Endodermal cell (in vitro differentiated cells): ENCODE data around the gene PADI4. TPM values are rescaled to one million over a fixed set of nuclear protein-coding genes. Genes with fewer than 3 reads are reported as not detected.
A peak's percentile ranks its signal among the peaks of the same experiment; 100 is the strongest.

ENCODE experiments used
- DNase-seq: peaks from one replicate; pipeline ENCODE4 v3.0.0-alpha.2; 2017
- H3K27ac ChIP-seq: 2 replicates; pipeline ENCODE4 v1.5.1; 2013; ENCODE audit warnings: mild to moderate bottlenecking, low read depth, low read length, moderate library complexity
- H3K27me3 ChIP-seq: 2 replicates; pipeline ENCODE4 v1.6.1; 2013; ENCODE audit warnings: mild to moderate bottlenecking, low read length, moderate library complexity; ENCODE audit not compliant: insufficient read depth, control insufficient read depth, poor library complexity, severe bottlenecking
- H3K36me3 ChIP-seq: 2 replicates; pipeline ENCODE4 v1.7.0; 2013; ENCODE audit warnings: mild to moderate bottlenecking, low read length, moderate library complexity; ENCODE audit not compliant: control insufficient read depth, insufficient read depth
- H3K4me1 ChIP-seq: one replicate; pipeline ENCODE4 v1.7.0; 2013; ENCODE audit warnings: low read length; ENCODE audit not compliant: control insufficient read depth, insufficient read depth
- H3K4me3 ChIP-seq: 2 replicates; pipeline ENCODE4 v1.5.1; 2013; ENCODE audit warnings: mild to moderate bottlenecking, low read length, moderate library complexity
- H3K9ac ChIP-seq: 2 replicates; pipeline ENCODE4 v1.6.1; 2013; ENCODE audit warnings: mild to moderate bottlenecking, low read length, moderate library complexity; ENCODE audit not compliant: poor library complexity, severe bottlenecking; ENCODE audit errors: extremely low read depth
- H3K9me3 ChIP-seq: 2 replicates; pipeline ENCODE4 v1.6.1; 2013; ENCODE audit warnings: mild to moderate bottlenecking, low read length, moderate library complexity; ENCODE audit not compliant: control insufficient read depth
- H3K27ac Mint-ChIP-seq: 2 replicates; pipeline ENCODE4 v1.8.0; 2020; ENCODE audit warnings: mixed read lengths
- H3K27me3 Mint-ChIP-seq: 2 replicates; pipeline ENCODE4 v1.8.0; 2021; ENCODE audit warnings: mild to moderate bottlenecking, mixed read lengths; ENCODE audit not compliant: insufficient read depth
- H3K36me3 Mint-ChIP-seq: 2 replicates; pipeline ENCODE4 v1.8.0; 2020; ENCODE audit warnings: low read depth, mixed read lengths
- H3K4me1 Mint-ChIP-seq: 2 replicates; pipeline ENCODE4 v1.8.0; 2020; ENCODE audit warnings: mixed read lengths
- H3K4me3 Mint-ChIP-seq: 2 replicates; pipeline ENCODE4 v1.8.0; 2020; ENCODE audit warnings: mild to moderate bottlenecking, moderate library complexity, mixed read lengths
- H3K9me3 Mint-ChIP-seq: 2 replicates; pipeline ENCODE4 v1.8.0; 2020; ENCODE audit warnings: mild to moderate bottlenecking, mixed read lengths
- CTCF ChIP-seq: fragments of 200-600 bp; sonication (generic); conservative IDR thresholded peaks from 2 replicates; pipeline ENCODE4 v1.5.0; 2021; ENCODE audit warnings: antibody characterized with exemption, mild to moderate bottlenecking
- WGBS, 2 experiments: methylation state at CpG; one replicate each; pipeline versions ENCODE4 v1.1.5 to v1.1.7; 2013; ENCODE audit warnings: missing lambda C conversion rate in 2 of 2, mixed read lengths in 1 of 2; ENCODE audit not compliant: insufficient coverage in 1 of 2, insufficient read length in 1 of 2; 5-methylcytosine and 5-hydroxymethylcytosine counted together
- total RNA-seq, 2 donors: library from RNA; stranded (reverse); fragmentation: NEBNext Ultra II Directional in 1 of 2; extraction: Animal tissue kit (Norgen Biotek cat#: 25700) in 1 of 2; gene quantifications; 2 replicates in 1 of 2; 3 replicates in 1 of 2; pipeline ENCODE4 v1.2.1, GENCODE V29; 2021

The PADI4 gene
- total RNA-seq, 2 donors from 2014 or later = not detected

GRCh38 chr1:17307329-17307728 lies 668 bp upstream of the PADI4 start:
- no peaks in the 10 kb centered on the region for H3K27me3 ChIP-seq
- H3K27me3 Mint-ChIP-seq = no peaks in the 10 kb centered on the region
- no peak overlapping the region for H3K27ac ChIP-seq
- no peak overlapping the region for H3K9ac ChIP-seq
- no peaks in the 10 kb centered on the region for H3K36me3 ChIP-seq
- no peak overlapping the region for H3K4me3 ChIP-seq
- peaks cover 16% of the 10 kb centered on the region for H3K4me1 Mint-ChIP-seq
- no peak for DNase-seq
- H3K4me3 Mint-ChIP-seq = no peak overlapping the region
- TF ChIP-seq CTCF = no peak
- 91 to 94% methylated on average over 6 of the region's 6 CpGs for WGBS, 2 experiments
- no peaks in the 10 kb centered on the region for H3K36me3 Mint-ChIP-seq
- peaks cover 6% of the 10 kb centered on the region for H3K9me3 ChIP-seq
- no peak overlapping the region for H3K27ac Mint-ChIP-seq
- no peaks in the 10 kb centered on the region for H3K4me1 ChIP-seq
- H3K9me3 Mint-ChIP-seq = peaks cover 11% of the 10 kb centered on the region

GRCh38 chr1:17308593-17308992 lies 596 bp downstream of the PADI4 start:
- 63 to 64% methylated on average over 6 of the region's 6 CpGs for WGBS, 2 experiments
- H3K4me1 Mint-ChIP-seq = peaks cover 16% of the 10 kb centered on the region
- no peak for TF ChIP-seq CTCF
- H3K4me3 Mint-ChIP-seq = no peak overlapping the region
- no peak overlapping the region for H3K4me3 ChIP-seq
- no peak for DNase-seq
- H3K4me1 ChIP-seq = no peaks in the 10 kb centered on the region
- H3K36me3 Mint-ChIP-seq = no peaks in the 10 kb centered on the region
- no peak overlapping the region for H3K27ac Mint-ChIP-seq
- H3K27me3 Mint-ChIP-seq = no peaks in the 10 kb centered on the region
- peaks cover under 1% of the 10 kb centered on the region for H3K9me3 Mint-ChIP-seq
- H3K9me3 ChIP-seq = no peaks in the 10 kb centered on the region
- H3K9ac ChIP-seq = no peak overlapping the region
- H3K36me3 ChIP-seq = no peaks in the 10 kb centered on the region
- H3K27ac ChIP-seq = no peak overlapping the region
- no peaks in the 10 kb centered on the region for H3K27me3 ChIP-seq

GRCh38 chr1:17309426-17310067 lies 1.6 kb downstream of the PADI4 start:
- no peaks in the 10 kb centered on the region for H3K9me3 Mint-ChIP-seq
- H3K4me3 ChIP-seq = no peak overlapping the region
- DNase-seq = peak; percentile 48
- no peaks in the 10 kb centered on the region for H3K9me3 ChIP-seq
- H3K4me3 Mint-ChIP-seq = no peak overlapping the region
- no peaks in the 10 kb centered on the region for H3K36me3 ChIP-seq
- TF ChIP-seq CTCF = no peak
- no peaks in the 10 kb centered on the region for H3K27me3 ChIP-seq
- peaks cover 12% of the 10 kb centered on the region for H3K4me1 Mint-ChIP-seq
- no peaks in the 10 kb centered on the region for H3K36me3 Mint-ChIP-seq
- no peaks in the 10 kb centered on the region for H3K4me1 ChIP-seq
- WGBS, 2 experiments = 72 to 88% methylated on average over 2 to 8 of the region's 8 CpGs
- H3K27me3 Mint-ChIP-seq = no peaks in the 10 kb centered on the region
- H3K27ac Mint-ChIP-seq = no peak overlapping the region
- H3K9ac ChIP-seq = no peak overlapping the region
- no peak overlapping the region for H3K27ac ChIP-seq
